Progenitor cell of endocrine pancreas (in vitro differentiated cells): ENCODE data around the gene STK33. TPM values are rescaled to one million over a fixed set of nuclear protein-coding genes. Genes with fewer than 3 reads are reported as not detected.

Experiments used
- DNase-seq: peaks from one replicate; pipeline ENCODE4 v3.0.0; 2021; ENCODE audit warnings: low spot score; ENCODE audit not compliant: unreplicated experiment
- H3K27ac Mint-ChIP-seq: 2 replicates; pipeline ENCODE4 v1.8.0; 2021; ENCODE audit warnings: mild to moderate bottlenecking, moderate library complexity, mixed read lengths
- H3K27me3 Mint-ChIP-seq: 2 replicates; pipeline ENCODE4 v1.8.0; 2021; ENCODE audit warnings: mixed read lengths
- H3K36me3 Mint-ChIP-seq: 2 replicates; pipeline ENCODE4 v1.8.0; 2022; ENCODE audit warnings: mixed read lengths; ENCODE audit not compliant: insufficient read depth
- H3K4me1 Mint-ChIP-seq: 2 replicates; pipeline ENCODE4 v1.8.0; 2021; ENCODE audit warnings: low read depth, mixed read lengths
- H3K4me3 Mint-ChIP-seq: 2 replicates; pipeline ENCODE4 v1.8.0; 2021; ENCODE audit warnings: low read depth, mild to moderate bottlenecking, moderate library complexity, mixed read lengths
- H3K9me3 Mint-ChIP-seq: 2 replicates; pipeline ENCODE4 v1.8.0; 2021; ENCODE audit warnings: low read depth, mixed read lengths
- CTCF ChIP-seq: fragments of 200-600 bp; sonication (generic); IDR thresholded peaks from one replicate; pipeline ENCODE4 v1.5.0; 2021; ENCODE audit warnings: antibody characterized with exemption, mild to moderate bottlenecking; ENCODE audit not compliant: unreplicated experiment
- total RNA-seq: library from RNA; stranded (reverse); gene quantifications from 2 replicates; pipeline ENCODE4 v1.2.1, GENCODE V29; 2021

STK33 gene
- total RNA-seq, 1 donor from 2014 or later: 23.4 TPM

GRCh38 chr11:8354622-8355415 lies 239.2 kb downstream of the STK33 start:
- H3K27me3 Mint-ChIP-seq: no peaks in the 10 kb centered on the region
- no peaks in the 10 kb centered on the region for H3K9me3 Mint-ChIP-seq
- H3K27ac Mint-ChIP-seq: peak overlapping the region; percentile 29
- DNase-seq: no peak
- peaks cover 7% of the 10 kb centered on the region for H3K4me1 Mint-ChIP-seq
- TF ChIP-seq CTCF: no peak
- no peaks in the 10 kb centered on the region for H3K36me3 Mint-ChIP-seq
- H3K4me3 Mint-ChIP-seq: no peak overlapping the region

GRCh38 chr11:8352876-8353505 lies 241.0 kb downstream of the STK33 start:
- DNase-seq: no peak
- Mint-ChIP-seq H3K27me3 (no peaks in the 10 kb centered on the region), H3K9me3 (no peaks in the 10 kb centered on the region), H3K4me1 (peaks cover 7% of the 10 kb centered on the region), H3K27ac (no peak overlapping the region), H3K36me3 (no peaks in the 10 kb centered on the region), H3K4me3 (no peak overlapping the region)
- TF ChIP-seq CTCF: no peak

- H3K27ac Mint-ChIP-seq: no peak overlapping the region
- H3K4me1 Mint-ChIP-seq: peaks cover 7% of the 10 kb centered on the region
- H3K27me3 Mint-ChIP-seq: no peaks in the 10 kb centered on the region
- no peaks in the 10 kb centered on the region for H3K9me3 Mint-ChIP-seq
- TF ChIP-seq CTCF: no peak
- no peak overlapping the region for H3K4me3 Mint-ChIP-seq
- no peak for DNase-seq
- H3K36me3 Mint-ChIP-seq: no peaks in the 10 kb centered on the region
Observed at GRCh38 chr11:8352103-8352875, 241.7 kb downstream of the STK33 start.

GRCh38 chr11:8351223-8351622 lies 242.8 kb downstream of the STK33 start:
- Mint-ChIP-seq H3K4me1 (peaks cover 7% of the 10 kb centered on the region), H3K27me3 (no peaks in the 10 kb centered on the region), H3K27ac (no peak overlapping the region), H3K4me3 (no peak overlapping the region), H3K9me3 (no peaks in the 10 kb centered on the region), H3K36me3 (no peaks in the 10 kb centered on the region)
- no peak for TF ChIP-seq CTCF
- no peak for DNase-seq

- no peak overlapping the region for H3K27ac Mint-ChIP-seq
- no peaks in the 10 kb centered on the region for H3K9me3 Mint-ChIP-seq
- peaks cover 2% of the 10 kb centered on the region for H3K4me1 Mint-ChIP-seq
- no peaks in the 10 kb centered on the region for H3K27me3 Mint-ChIP-seq
- TF ChIP-seq CTCF: no peak
- no peaks in the 10 kb centered on the region for H3K36me3 Mint-ChIP-seq
- H3K4me3 Mint-ChIP-seq: no peak overlapping the region
- DNase-seq: no peak
Observed at GRCh38 chr11:8347978-8348377, 246.1 kb downstream of the STK33 start.
